Muscle layer of colon (tissue), 2 donors: ENCODE data around the gene SMCO4.
"Not testable (repeated sequence)": the region's sequence is repeated elsewhere in the genome, so short reads cannot be mapped to it uniquely, and the experiment has no call there.

Source experiments
- H3K27ac ChIP-seq: one replicate; pipeline ENCODE4 v1.7.0; 2013; ENCODE audit warnings: low read depth, mild to moderate bottlenecking, low read length, moderate library complexity
- H3K27me3 ChIP-seq, 2 donors: one replicate each; pipeline ENCODE4 v1.7.0; 2013; ENCODE audit warnings: low read length in 2 of 2, mild to moderate bottlenecking in 2 of 2; ENCODE audit not compliant: insufficient read depth in 2 of 2, control insufficient read depth in 1 of 2
- H3K36me3 ChIP-seq: one replicate; pipeline ENCODE4 v1.7.0; 2013; ENCODE audit warnings: mild to moderate bottlenecking, low read length; ENCODE audit not compliant: insufficient read depth
- H3K4me1 ChIP-seq: one replicate; pipeline ENCODE4 v1.7.0; 2013; ENCODE audit warnings: mild to moderate bottlenecking, low read length; ENCODE audit not compliant: insufficient read depth
- H3K4me3 ChIP-seq, 2 donors: one replicate each; pipeline ENCODE4 v1.7.0; 2013; ENCODE audit warnings: low read length in 2 of 2, low read depth in 1 of 2, mild to moderate bottlenecking in 1 of 2, moderate library complexity in 1 of 2
- H3K9ac ChIP-seq: one replicate; pipeline ENCODE4 v1.7.0; 2013; ENCODE audit warnings: low read length
- H3K9me3 ChIP-seq: one replicate; pipeline ENCODE4 v1.7.0; 2013; ENCODE audit warnings: mild to moderate bottlenecking, low read length
- donor health status: abdominal sarcoma.
- donor health status: Adenocarcinoma of cecum.

The SMCO4 gene

GRCh38 chr11:93481696-93482095 is 61.5 kb downstream of the SMCO4 start:
- no peaks in the 10 kb centered on the region for H3K9me3 ChIP-seq
- no peaks in the 10 kb centered on the region for H3K27me3 ChIP-seq
- H3K9ac ChIP-seq: no peak overlapping the region
- no peak overlapping the region for H3K4me3 ChIP-seq
- H3K36me3 ChIP-seq: no peaks in the 10 kb centered on the region
- no peak overlapping the region for H3K27ac ChIP-seq
- peaks cover 23% of the 10 kb centered on the region for H3K4me1 ChIP-seq

- no peaks in the 10 kb centered on the region for H3K27me3 ChIP-seq
- no peaks in the 10 kb centered on the region for H3K36me3 ChIP-seq
- no peak overlapping the region for H3K27ac ChIP-seq
- peaks cover 19% of the 10 kb centered on the region for H3K4me1 ChIP-seq
- no peaks in the 10 kb centered on the region for H3K9me3 ChIP-seq
- no peak overlapping the region for H3K9ac ChIP-seq
- no peak overlapping the region for H3K4me3 ChIP-seq
These were observed 61.9 kb downstream of the SMCO4 start for GRCh38 chr11:93481279-93481678.

GRCh38 chr11:93480756-93481155 is 62.4 kb downstream of the SMCO4 start:
- Histone ChIP-seq H3K9me3 (no peaks in the 10 kb centered on the region), H3K36me3 (no peaks in the 10 kb centered on the region), H3K27ac (no peak overlapping the region), H3K27me3 (no peaks in the 10 kb centered on the region), H3K9ac (no peak overlapping the region), H3K4me1 (peaks cover 14% of the 10 kb centered on the region), H3K4me3 (no peak overlapping the region)

- Histone ChIP-seq H3K4me1 (peaks cover 10% of the 10 kb centered on the region), H3K9ac (no peak overlapping the region)
These were observed 62.9 kb downstream of the SMCO4 start for GRCh38 chr11:93480256-93480655.

GRCh38 chr11:93478841-93479240 is 64.3 kb downstream of the SMCO4 start:
- no peaks in the 10 kb centered on the region for H3K36me3 ChIP-seq
- no peaks in the 10 kb centered on the region for H3K4me1 ChIP-seq
- no peak overlapping the region for H3K4me3 ChIP-seq
- H3K9me3 ChIP-seq: no peaks in the 10 kb centered on the region
- H3K9ac ChIP-seq: no peak overlapping the region
- H3K27ac ChIP-seq: no peak overlapping the region
- no peaks in the 10 kb centered on the region for H3K27me3 ChIP-seq

More at GRCh38 chr11:93480256-93480655, 62.9 kb downstream of the SMCO4 start:
- Histone ChIP-seq H3K9me3 (no peaks in the 10 kb centered on the region), H3K27ac (no peak overlapping the region), H3K36me3 (no peaks in the 10 kb centered on the region), H3K27me3 (no peaks in the 10 kb centered on the region), H3K4me3 (no peak overlapping the region)

- Histone ChIP-seq H3K36me3 (no peaks in the 10 kb centered on the region), H3K4me3 (no peak overlapping the region), H3K27ac (no peak overlapping the region), H3K9me3 (no peaks in the 10 kb centered on the region), H3K27me3 (no peaks in the 10 kb centered on the region), H3K9ac (no peak overlapping the region), H3K4me1 (no peaks in the 10 kb centered on the region)
These were observed 65.4 kb downstream of the SMCO4 start for GRCh38 chr11:93477684-93478234.

- H3K27ac ChIP-seq: no peak overlapping the region
- H3K27me3 ChIP-seq: no peaks in the 10 kb centered on the region
- no peaks in the 10 kb centered on the region for H3K9me3 ChIP-seq
- no peak overlapping the region for H3K9ac ChIP-seq
- no peaks in the 10 kb centered on the region for H3K4me1 ChIP-seq
- no peaks in the 10 kb centered on the region for H3K36me3 ChIP-seq
- no peak overlapping the region for H3K4me3 ChIP-seq
These were observed 66.4 kb downstream of the SMCO4 start for GRCh38 chr11:93476796-93477195.

- Histone ChIP-seq H3K4me3 (no peak overlapping the region), H3K36me3 (no peaks in the 10 kb centered on the region), H3K9me3 (no peaks in the 10 kb centered on the region), H3K27ac (no peak overlapping the region), H3K27me3 (no peaks in the 10 kb centered on the region), H3K4me1 (no peaks in the 10 kb centered on the region), H3K9ac (no peak overlapping the region)
These were observed 69.1 kb downstream of the SMCO4 start for GRCh38 chr11:93474123-93474522.

GRCh38 chr11:93468290-93468689 is 74.9 kb downstream of the SMCO4 start:
- no peaks in the 10 kb centered on the region for H3K27me3 ChIP-seq
- no peaks in the 10 kb centered on the region for H3K4me1 ChIP-seq

GRCh38 chr11:93467054-93467453 is 76.1 kb downstream of the SMCO4 start:
- no peak overlapping the region for H3K4me3 ChIP-seq
- no peaks in the 10 kb centered on the region for H3K9me3 ChIP-seq
- H3K4me1 ChIP-seq: no peaks in the 10 kb centered on the region
- H3K9ac ChIP-seq: no peak overlapping the region
- no peaks in the 10 kb centered on the region for H3K27me3 ChIP-seq
- no peak overlapping the region for H3K27ac ChIP-seq
- H3K36me3 ChIP-seq: no peaks in the 10 kb centered on the region

More at GRCh38 chr11:93468290-93468689, 74.9 kb downstream of the SMCO4 start:
- no peaks in the 10 kb centered on the region for H3K36me3 ChIP-seq
- H3K9ac ChIP-seq: no peak overlapping the region
- H3K4me3 ChIP-seq: no peak overlapping the region
- no peak overlapping the region for H3K27ac ChIP-seq
- H3K9me3 ChIP-seq: no peaks in the 10 kb centered on the region

- H3K4me3 ChIP-seq: no peak overlapping the region
- no peaks in the 10 kb centered on the region for H3K9me3 ChIP-seq
- no peaks in the 10 kb centered on the region for H3K4me1 ChIP-seq
- H3K36me3 ChIP-seq: no peaks in the 10 kb centered on the region
- no peaks in the 10 kb centered on the region for H3K27me3 ChIP-seq
- no peak overlapping the region for H3K9ac ChIP-seq
- no peak overlapping the region for H3K27ac ChIP-seq
These were observed 78.2 kb downstream of the SMCO4 start for GRCh38 chr11:93464927-93465540.

- not testable (repeated sequence) for H3K36me3 ChIP-seq, H3K27ac ChIP-seq, H3K27me3 ChIP-seq, H3K4me1 ChIP-seq, H3K9me3 ChIP-seq, H3K4me3 ChIP-seq, H3K9ac ChIP-seq
These were observed 79.5 kb downstream of the SMCO4 start for GRCh38 chr11:93463666-93464065.
